Stimulated activated CD4-positive, alpha-beta T cell treated with anti-CD3 and anti-CD28 coated beads, Interleukin-12 subunit alpha, Interleukin-12 subunit beta, amount 100 ng/mL, for 24 hours (primary cell): ENCODE measurements around the gene ALKBH7.

Source experiments
- DNase-seq, 2 experiments: peaks; one replicate each; pipeline ENCODE4 v3.0.0-alpha.2; 2020; ENCODE audit warnings: low read depth in 2 of 2

Gene ALKBH7

GRCh38 chr19:6364353-6364752 lies 8.2 kb upstream of the ALKBH7 start:
- no peak for DNase-seq

- DNase-seq = peak; percentile 97 to 99
Observed at GRCh38 chr19:6373096-6373812, 660 bp downstream of the ALKBH7 start.

GRCh38 chr19:6373813-6374108 lies 1.2 kb downstream of the ALKBH7 start:
- DNase-seq = no peak

- no peak for DNase-seq
Observed at GRCh38 chr19:6374161-6374709, 1.6 kb downstream of the ALKBH7 start.

GRCh38 chr19:6374711-6375410 lies 2.3 kb downstream of the ALKBH7 start:
- no peak for DNase-seq

GRCh38 chr19:6375411-6376010 lies 2.9 kb downstream of the ALKBH7 start, which contains the start of gene PSPN:
PSPN (minus strand) TSS chr19:6375933; CDS start chr19:6375849, 84 bp downstream.
- no peak for DNase-seq

GRCh38 chr19:6376512-6377190 lies 4.1 kb downstream of the ALKBH7 start:
- no peak for DNase-seq

- no peak for DNase-seq
Observed at GRCh38 chr19:6378041-6378440, 5.4 kb downstream of the ALKBH7 start.

GRCh38 chr19:6378486-6378885 lies 5.9 kb downstream of the ALKBH7 start:
- no peak for DNase-seq

- no peak for DNase-seq
Observed at GRCh38 chr19:6379744-6380143, 7.2 kb downstream of the ALKBH7 start.

GRCh38 chr19:6381030-6381750 lies 8.6 kb downstream of the ALKBH7 start:
- no peak for DNase-seq

- no peak for DNase-seq
Observed at GRCh38 chr19:6383188-6383587, 10.6 kb downstream of the ALKBH7 start.

- DNase-seq = no peak
Observed at GRCh38 chr19:6384381-6384780, 11.8 kb downstream of the ALKBH7 start.

GRCh38 chr19:6387372-6387771 lies 14.8 kb downstream of the ALKBH7 start:
- DNase-seq = no peak

GRCh38 chr19:6392221-6393073 lies 19.9 kb downstream of the ALKBH7 start:
- DNase-seq = no peak

- peak; percentile 86 to 92 for DNase-seq
Observed at GRCh38 chr19:6393074-6393982, 20.7 kb downstream of the ALKBH7 start, which contains the start of gene GTF2F1. GTF2F1 (minus strand) TSS chr19:6393164; CDS start chr19:6392995, 169 bp downstream.

GRCh38 chr19:6393983-6394412 lies 21.4 kb downstream of the ALKBH7 start:
- peak in 1 of 2 experiments; percentile 72 for DNase-seq

GRCh38 chr19:6394831-6395230 lies 22.2 kb downstream of the ALKBH7 start:
- no peak for DNase-seq

GRCh38 chr19:6396305-6396704 lies 23.7 kb downstream of the ALKBH7 start:
- DNase-seq = no peak
